Breast epithelium (tissue), 3 donors: Measurements from ENCODE around the gene TNC.

Experiments used
- CTCF ChIP-seq, 3 donors: fragments of 450-650 bp; IDR thresholded peaks; one replicate each; pipeline ENCODE4 v1.5.1; 2016 to 2017; ENCODE audit warnings: antibody characterized with exemption in 3 of 3, mild to moderate bottlenecking in 3 of 3, moderate library complexity in 3 of 3
- POLR2A ChIP-seq: fragments of 450-650 bp; IDR thresholded peaks from one replicate; pipeline ENCODE4 v1.6.1; 2016; ENCODE audit warnings: antibody characterized with exemption, mild to moderate bottlenecking, moderate library complexity

GRCh38 chr9:115134941-115135340, 17.0 kb upstream of the TNC start:
- TF ChIP-seq POLR2A (no peak), CTCF (IDR thresholded peaks at IDR 0.05) (no peak)
